Measurements from ENCODE around the gene NDC80.

Gene NDC80

DNA sequence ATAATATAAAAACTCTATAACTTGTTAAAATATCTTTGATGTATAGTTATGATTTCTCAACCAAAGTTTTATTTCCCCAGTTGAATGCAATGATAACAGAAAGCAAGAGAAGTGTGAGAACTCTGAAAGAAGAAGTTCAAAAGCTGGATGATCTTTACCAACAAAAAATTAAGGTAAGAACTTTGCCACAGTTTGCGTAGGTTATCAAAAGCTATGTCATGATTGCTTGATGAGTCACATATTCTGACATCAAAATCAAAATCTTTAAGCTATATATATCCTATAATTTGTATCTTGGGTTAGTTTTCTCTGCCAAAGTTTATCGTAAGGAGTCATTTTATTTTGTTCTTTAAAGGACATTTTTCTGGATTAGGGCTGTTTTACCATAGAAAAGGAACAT lies 35.0 kb downstream of the NDC80 start:
- H3K4me3 ChIP-seq (ENCODE audit: low read depth, low read length), result no peak overlapping the region
- H3K9me3 ChIP-seq (ENCODE audit: control insufficient read depth, insufficient read depth, low read depth, low read length), result no peaks in the 10 kb centered on the region
- H3K27ac ChIP-seq (ENCODE audit: extremely low read depth, low read depth, low read length), result no peak overlapping the region
- H3K36me3 ChIP-seq (ENCODE audit: control insufficient read depth in 2 of 2, insufficient read depth in 1 of 2, low read length in 2 of 2), result peaks cover 42 to 88% of the 10 kb centered on the region in 2 experiments
- POLR2A ChIA-PET, result no interaction called here
- no peaks in the 10 kb centered on the region for H3K4me1 ChIP-seq (ENCODE audit: control insufficient read depth, insufficient read depth, low read length)
- CTCF ChIA-PET, result interaction anchor here (1.1 kb wide), 1 partner anchor 12 kb away, joined by 4 read pairs; no protein-coding TSS in a partner anchor
- TF ChIP-seq REPIN1 (tag by site-specific recombination; IDR thresholded peaks at IDR 0.05; ENCODE audit: low read depth) (no peak), ZNF426 (tag by site-specific recombination; IDR thresholded peaks at IDR 0.05) (no peak), ZNF658 (tag by site-specific recombination; IDR thresholded peaks at IDR 0.05) (no peak), ZSCAN5A (tag by site-specific recombination; IDR thresholded peaks at IDR 0.05) (no peak), ZNF266 (tag by site-specific recombination; IDR thresholded peaks at IDR 0.05; ENCODE audit: low read depth) (no peak), HOXD13 (CRISPR knock-in tag; IDR thresholded peaks at IDR 0.05; ENCODE audit: borderline replicate concordance) (no peak), ZNF514 (tag by site-specific recombination; IDR thresholded peaks at IDR 0.05) (no peak), ZNF654 (tag by site-specific recombination; IDR thresholded peaks at IDR 0.05; ENCODE audit: low read depth) (no peak), SCRT1 (tag by site-specific recombination; IDR thresholded peaks at IDR 0.05; ENCODE audit: borderline replicate concordance) (no peak), ZNF530 (tag by site-specific recombination; IDR thresholded peaks at IDR 0.05; ENCODE audit: low read depth) (no peak), ZNF621 (tag by site-specific recombination; IDR thresholded peaks at IDR 0.05) (no peak), ZNF112 (tag by site-specific recombination; IDR thresholded peaks at IDR 0.05) (no peak), ZNF324 (tag by site-specific recombination; IDR thresholded peaks at IDR 0.05) (no peak), BCL11A (tag by site-specific recombination; IDR thresholded peaks at IDR 0.05; ENCODE audit: low read depth) (no peak), ZBTB7A (tag by site-specific recombination; IDR thresholded peaks at IDR 0.05; ENCODE audit: low read depth) (no peak), ZNF354C (tag by site-specific recombination; IDR thresholded peaks at IDR 0.05; ENCODE audit: borderline replicate concordance, low read depth) (no peak)
- TF ChIP-seq, protein P1, sequence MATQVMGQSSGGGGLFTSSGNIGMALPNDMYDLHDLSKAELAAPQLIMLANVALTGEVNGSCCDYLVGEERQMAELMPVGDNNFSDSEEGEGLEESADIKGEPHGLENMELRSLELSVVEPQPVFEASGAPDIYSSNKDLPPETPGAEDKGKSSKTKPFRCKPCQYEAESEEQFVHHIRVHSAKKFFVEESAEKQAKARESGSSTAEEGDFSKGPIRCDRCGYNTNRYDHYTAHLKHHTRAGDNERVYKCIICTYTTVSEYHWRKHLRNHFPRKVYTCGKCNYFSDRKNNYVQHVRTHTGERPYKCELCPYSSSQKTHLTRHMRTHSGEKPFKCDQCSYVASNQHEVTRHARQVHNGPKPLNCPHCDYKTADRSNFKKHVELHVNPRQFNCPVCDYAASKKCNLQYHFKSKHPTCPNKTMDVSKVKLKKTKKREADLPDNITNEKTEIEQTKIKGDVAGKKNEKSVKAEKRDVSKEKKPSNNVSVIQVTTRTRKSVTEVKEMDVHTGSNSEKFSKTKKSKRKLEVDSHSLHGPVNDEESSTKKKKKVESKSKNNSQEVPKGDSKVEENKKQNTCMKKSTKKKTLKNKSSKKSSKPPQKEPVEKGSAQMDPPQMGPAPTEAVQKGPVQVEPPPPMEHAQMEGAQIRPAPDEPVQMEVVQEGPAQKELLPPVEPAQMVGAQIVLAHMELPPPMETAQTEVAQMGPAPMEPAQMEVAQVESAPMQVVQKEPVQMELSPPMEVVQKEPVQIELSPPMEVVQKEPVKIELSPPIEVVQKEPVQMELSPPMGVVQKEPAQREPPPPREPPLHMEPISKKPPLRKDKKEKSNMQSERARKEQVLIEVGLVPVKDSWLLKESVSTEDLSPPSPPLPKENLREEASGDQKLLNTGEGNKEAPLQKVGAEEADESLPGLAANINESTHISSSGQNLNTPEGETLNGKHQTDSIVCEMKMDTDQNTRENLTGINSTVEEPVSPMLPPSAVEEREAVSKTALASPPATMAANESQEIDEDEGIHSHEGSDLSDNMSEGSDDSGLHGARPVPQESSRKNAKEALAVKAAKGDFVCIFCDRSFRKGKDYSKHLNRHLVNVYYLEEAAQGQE (tag by site-specific recombination; IDR thresholded peaks at IDR 0.05), result no peak
- TF ChIP-seq, protein P2, sequence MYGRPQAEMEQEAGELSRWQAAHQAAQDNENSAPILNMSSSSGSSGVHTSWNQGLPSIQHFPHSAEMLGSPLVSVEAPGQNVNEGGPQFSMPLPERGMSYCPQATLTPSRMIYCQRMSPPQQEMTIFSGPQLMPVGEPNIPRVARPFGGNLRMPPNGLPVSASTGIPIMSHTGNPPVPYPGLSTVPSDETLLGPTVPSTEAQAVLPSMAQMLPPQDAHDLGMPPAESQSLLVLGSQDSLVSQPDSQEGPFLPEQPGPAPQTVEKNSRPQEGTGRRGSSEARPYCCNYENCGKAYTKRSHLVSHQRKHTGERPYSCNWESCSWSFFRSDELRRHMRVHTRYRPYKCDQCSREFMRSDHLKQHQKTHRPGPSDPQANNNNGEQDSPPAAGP (tag by site-specific recombination; IDR thresholded peaks at IDR 0.05), result no peak
- TF ChIP-seq, protein P3, sequence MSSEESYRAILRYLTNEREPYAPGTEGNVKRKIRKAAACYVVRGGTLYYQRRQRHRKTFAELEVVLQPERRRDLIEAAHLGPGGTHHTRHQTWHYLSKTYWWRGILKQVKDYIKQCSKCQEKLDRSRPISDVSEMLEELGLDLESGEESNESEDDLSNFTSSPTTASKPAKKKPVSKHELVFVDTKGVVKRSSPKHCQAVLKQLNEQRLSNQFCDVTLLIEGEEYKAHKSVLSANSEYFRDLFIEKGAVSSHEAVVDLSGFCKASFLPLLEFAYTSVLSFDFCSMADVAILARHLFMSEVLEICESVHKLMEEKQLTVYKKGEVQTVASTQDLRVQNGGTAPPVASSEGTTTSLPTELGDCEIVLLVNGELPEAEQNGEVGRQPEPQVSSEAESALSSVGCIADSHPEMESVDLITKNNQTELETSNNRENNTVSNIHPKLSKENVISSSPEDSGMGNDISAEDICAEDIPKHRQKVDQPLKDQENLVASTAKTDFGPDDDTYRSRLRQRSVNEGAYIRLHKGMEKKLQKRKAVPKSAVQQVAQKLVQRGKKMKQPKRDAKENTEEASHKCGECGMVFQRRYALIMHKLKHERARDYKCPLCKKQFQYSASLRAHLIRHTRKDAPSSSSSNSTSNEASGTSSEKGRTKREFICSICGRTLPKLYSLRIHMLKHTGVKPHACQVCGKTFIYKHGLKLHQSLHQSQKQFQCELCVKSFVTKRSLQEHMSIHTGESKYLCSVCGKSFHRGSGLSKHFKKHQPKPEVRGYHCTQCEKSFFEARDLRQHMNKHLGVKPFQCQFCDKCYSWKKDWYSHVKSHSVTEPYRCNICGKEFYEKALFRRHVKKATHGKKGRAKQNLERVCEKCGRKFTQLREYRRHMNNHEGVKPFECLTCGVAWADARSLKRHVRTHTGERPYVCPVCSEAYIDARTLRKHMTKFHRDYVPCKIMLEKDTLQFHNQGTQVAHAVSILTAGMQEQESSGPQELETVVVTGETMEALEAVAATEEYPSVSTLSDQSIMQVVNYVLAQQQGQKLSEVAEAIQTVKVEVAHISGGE (tag by site-specific recombination; conservative IDR thresholded peaks at IDR 0.05; ENCODE audit: low read depth), result no peak
